SK-N-SH treated with all-trans-retinoic acid at 6 μM for 48 hours (cell line): ENCODE data around the gene GRK5.

Experiments used
- ARNTL ChIP-seq: fragments of 450-650 bp; formaldehyde crosslinking; IDR thresholded peaks from 2 replicates; pipeline ENCODE4 v1.5.0; 2020; ENCODE audit warnings: low read depth, mild to moderate bottlenecking, moderate library complexity, borderline replicate concordance
- ESRRG ChIP-seq: fragments of 250-450 bp; sonication (Bioruptor Pico); IDR thresholded peaks from 2 replicates; pipeline ENCODE4 v1.6.1; 2021; ENCODE audit warnings: mild to moderate bottlenecking
- ISL1 ChIP-seq: fragments of 250-450 bp; sonication (Bioruptor Pico); IDR thresholded peaks from 2 replicates; pipeline ENCODE4 v2.1.2; 2022; ENCODE audit warnings: mild to moderate bottlenecking, moderate library complexity
- PATZ1 ChIP-seq: fragments of 250-450 bp; sonication (Bioruptor Pico); IDR thresholded peaks from 2 replicates; pipeline ENCODE4 v1.8.0; 2020; ENCODE audit warnings: mild to moderate bottlenecking, moderate library complexity, borderline replicate concordance
- ZC3H10 ChIP-seq: fragments of 250-450 bp; sonication (Bioruptor Pico); IDR thresholded peaks from 2 replicates; pipeline ENCODE4 v1.5.1; 2021; ENCODE audit warnings: mild to moderate bottlenecking, moderate library complexity
- ZNF70 ChIP-seq: fragments of 450-650 bp; formaldehyde crosslinking; IDR thresholded peaks from 2 replicates; pipeline ENCODE4 v1.5.0; 2020; ENCODE audit warnings: mild to moderate bottlenecking, moderate library complexity
- ZNF8 ChIP-seq: fragments of 450-650 bp; formaldehyde crosslinking; IDR thresholded peaks from 2 replicates; pipeline ENCODE4 v1.5.0; 2020; ENCODE audit warnings: mild to moderate bottlenecking, moderate library complexity

- TF ChIP-seq ZNF8 (CRISPR knock-in tag) = no peak
- no peak for TF ChIP-seq ZNF70
- no peak for TF ChIP-seq ARNTL (CRISPR knock-in tag)
- TF ChIP-seq PATZ1 = no peak
- TF ChIP-seq ISL1 (CRISPR knock-in tag) = no peak
- no peak for TF ChIP-seq ZC3H10 (CRISPR knock-in tag)
- TF ChIP-seq ESRRG (CRISPR knock-in tag) = no peak
Observed at GRCh38 chr10:119431034-119431772, 223.8 kb downstream of the GRK5 start.
